HEK293 (cell line): ENCODE results near the gene PIGS.

Experiments used
- BCL11A ChIP-seq: fragments of 450-650 bp; formaldehyde crosslinking; IDR thresholded peaks from 2 replicates; pipeline ENCODE4 v1.5.1; 2016; ENCODE audit warnings: low read depth, missing biosample characterization, missing genetic modification characterization
- ZBTB7A ChIP-seq: fragments of 450-650 bp; formaldehyde crosslinking; IDR thresholded peaks from 2 replicates; pipeline ENCODE4 v1.5.1; 2016; ENCODE audit warnings: low read depth, missing biosample characterization, missing genetic modification characterization
- ZNF202 ChIP-seq: fragments of 450-650 bp; formaldehyde crosslinking; IDR thresholded peaks from 2 replicates; pipeline ENCODE4 v1.5.1; 2016; ENCODE audit warnings: missing biosample characterization, missing genetic modification characterization, borderline replicate concordance
- ZNF530 ChIP-seq: fragments of 450-650 bp; formaldehyde crosslinking; IDR thresholded peaks from 2 replicates; pipeline ENCODE4 v1.5.1; 2016; ENCODE audit warnings: low read depth, missing biosample characterization, missing genetic modification characterization
- ZXDB ChIP-seq: fragments of 450-650 bp; formaldehyde crosslinking; IDR thresholded peaks from 2 replicates; pipeline ENCODE4 v1.5.1; 2016; ENCODE audit warnings: missing biosample characterization, missing genetic modification characterization
- TF ChIP-seq, protein P1 (sequence below): fragments of 450-650 bp; formaldehyde crosslinking; IDR thresholded peaks from 2 replicates; pipeline ENCODE4 v1.5.1; 2016; ENCODE audit warnings: missing biosample characterization, missing genetic modification characterization
- TF ChIP-seq, protein P2 (sequence below): fragments of 450-650 bp; formaldehyde crosslinking; IDR thresholded peaks from 2 replicates; pipeline ENCODE4 v1.5.1; 2016; ENCODE audit warnings: missing biosample characterization, missing genetic modification characterization

DNA sequence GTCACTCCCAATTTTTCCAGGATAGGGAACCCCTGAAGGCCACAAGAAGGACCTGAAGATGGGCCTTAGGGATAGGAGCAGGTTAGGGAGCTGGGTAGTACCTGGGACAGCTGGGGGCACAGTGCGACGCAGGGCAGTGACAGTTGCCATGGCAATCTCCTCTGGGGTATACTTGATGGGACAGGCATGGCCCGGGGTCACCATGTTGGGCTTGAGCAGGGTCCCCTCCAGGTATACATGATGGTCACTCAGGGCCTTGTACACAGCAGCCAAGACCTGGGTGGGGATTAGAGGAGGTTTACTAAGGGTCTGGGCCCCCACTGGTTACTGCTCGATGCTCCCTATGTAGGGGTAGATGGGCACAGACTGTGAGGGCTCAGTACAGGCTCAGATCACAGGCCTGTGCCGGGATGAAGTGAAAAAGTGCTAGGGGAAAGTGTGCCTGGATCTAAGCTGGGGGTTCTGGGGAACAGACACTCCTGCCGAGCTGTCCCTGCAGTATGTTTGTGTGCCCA, 2.7 kb upstream of the PIGS start:
- TF ChIP-seq, protein P1, sequence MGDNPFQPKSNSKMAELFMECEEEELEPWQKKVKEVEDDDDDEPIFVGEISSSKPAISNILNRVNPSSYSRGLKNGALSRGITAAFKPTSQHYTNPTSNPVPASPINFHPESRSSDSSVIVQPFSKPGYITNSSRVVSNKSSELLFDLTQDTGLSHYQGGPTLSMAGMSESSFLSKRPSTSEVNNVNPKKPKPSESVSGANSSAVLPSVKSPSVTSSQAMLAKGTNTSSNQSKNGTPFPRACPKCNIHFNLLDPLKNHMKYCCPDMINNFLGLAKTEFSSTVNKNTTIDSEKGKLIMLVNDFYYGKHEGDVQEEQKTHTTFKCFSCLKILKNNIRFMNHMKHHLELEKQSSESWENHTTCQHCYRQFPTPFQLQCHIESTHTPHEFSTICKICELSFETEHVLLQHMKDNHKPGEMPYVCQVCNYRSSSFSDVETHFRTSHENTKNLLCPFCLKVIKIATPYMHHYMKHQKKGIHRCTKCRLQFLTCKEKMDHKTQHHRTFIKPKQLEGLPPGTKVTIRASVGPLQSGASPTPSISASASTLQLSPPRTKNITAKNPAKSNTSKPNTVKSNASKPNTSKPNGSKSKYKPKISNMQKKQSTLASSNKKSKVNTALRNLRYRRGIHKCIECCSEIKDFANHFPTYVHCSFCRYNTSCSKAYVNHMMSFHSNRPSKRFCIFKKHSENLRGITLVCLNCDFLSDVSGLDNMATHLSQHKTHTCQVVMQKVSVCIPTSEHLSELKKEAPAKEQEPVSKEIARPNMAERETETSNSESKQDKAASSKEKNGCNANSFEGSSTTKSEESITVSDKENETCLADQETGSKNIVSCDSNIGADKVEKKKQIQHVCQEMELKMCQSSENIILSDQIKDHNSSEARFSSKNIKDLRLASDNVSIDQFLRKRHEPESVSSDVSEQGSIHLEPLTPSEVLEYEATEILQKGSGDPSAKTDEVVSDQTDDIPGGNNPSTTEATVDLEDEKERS (tag by site-specific recombination): no peak
- TF ChIP-seq ZBTB7A (tag by site-specific recombination) (no peak), ZNF530 (tag by site-specific recombination) (no peak), BCL11A (tag by site-specific recombination) (no peak), ZXDB (tag by site-specific recombination) (no peak), ZNF202 (tag by site-specific recombination) (no peak)
- TF ChIP-seq, protein P2, sequence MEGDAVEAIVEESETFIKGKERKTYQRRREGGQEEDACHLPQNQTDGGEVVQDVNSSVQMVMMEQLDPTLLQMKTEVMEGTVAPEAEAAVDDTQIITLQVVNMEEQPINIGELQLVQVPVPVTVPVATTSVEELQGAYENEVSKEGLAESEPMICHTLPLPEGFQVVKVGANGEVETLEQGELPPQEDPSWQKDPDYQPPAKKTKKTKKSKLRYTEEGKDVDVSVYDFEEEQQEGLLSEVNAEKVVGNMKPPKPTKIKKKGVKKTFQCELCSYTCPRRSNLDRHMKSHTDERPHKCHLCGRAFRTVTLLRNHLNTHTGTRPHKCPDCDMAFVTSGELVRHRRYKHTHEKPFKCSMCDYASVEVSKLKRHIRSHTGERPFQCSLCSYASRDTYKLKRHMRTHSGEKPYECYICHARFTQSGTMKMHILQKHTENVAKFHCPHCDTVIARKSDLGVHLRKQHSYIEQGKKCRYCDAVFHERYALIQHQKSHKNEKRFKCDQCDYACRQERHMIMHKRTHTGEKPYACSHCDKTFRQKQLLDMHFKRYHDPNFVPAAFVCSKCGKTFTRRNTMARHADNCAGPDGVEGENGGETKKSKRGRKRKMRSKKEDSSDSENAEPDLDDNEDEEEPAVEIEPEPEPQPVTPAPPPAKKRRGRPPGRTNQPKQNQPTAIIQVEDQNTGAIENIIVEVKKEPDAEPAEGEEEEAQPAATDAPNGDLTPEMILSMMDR (tag by site-specific recombination): no peak
